SH-SY5Y (cell line): ENCODE results near the gene GMDS.

Experiments
- GATA2 ChIP-seq: IDR thresholded peaks from 2 replicates; pipeline ENCODE4 v1.6.1; 2011; ENCODE audit warnings: mild to moderate bottlenecking, low read depth, low read length
- GATA3 ChIP-seq: IDR thresholded peaks from 2 replicates; pipeline ENCODE4 v1.6.1; 2011; ENCODE audit warnings: low read depth, mild to moderate bottlenecking, low read length, moderate library complexity

The GMDS gene

GRCh38 chr6:1960486-1961142 lies 284.8 kb downstream of the GMDS start:
- TF ChIP-seq GATA3, result no peak
- TF ChIP-seq GATA2, result no peak

GRCh38 chr6:1958257-1958656 lies 287.1 kb downstream of the GMDS start:
- TF ChIP-seq GATA3, result no peak
- no peak for TF ChIP-seq GATA2

- no peak for TF ChIP-seq GATA3
- TF ChIP-seq GATA2, result no peak
Observed at GRCh38 chr6:1957746-1958145, 287.7 kb downstream of the GMDS start.

GRCh38 chr6:1952740-1953360 lies 292.6 kb downstream of the GMDS start:
- TF ChIP-seq GATA3, result no peak
- TF ChIP-seq GATA2, result no peak

- TF ChIP-seq GATA2 (no peak), GATA3 (no peak)
Observed at GRCh38 chr6:1950631-1951030, 294.8 kb downstream of the GMDS start.

- TF ChIP-seq GATA3, result no peak
- no peak for TF ChIP-seq GATA2
Observed at GRCh38 chr6:1949538-1949937, 295.9 kb downstream of the GMDS start.

- TF ChIP-seq GATA2 (no peak), GATA3 (no peak)
Observed at GRCh38 chr6:1947922-1948321, 297.5 kb downstream of the GMDS start.

- TF ChIP-seq GATA2 (no peak), GATA3 (no peak)
Observed at GRCh38 chr6:1946583-1946982, 298.8 kb downstream of the GMDS start.

- no peak for TF ChIP-seq GATA3
- no peak for TF ChIP-seq GATA2
Observed at GRCh38 chr6:1945235-1945832, 300.1 kb downstream of the GMDS start.

- no peak for TF ChIP-seq GATA3
- no peak for TF ChIP-seq GATA2
Observed at GRCh38 chr6:1942834-1943233, 302.6 kb downstream of the GMDS start.

GRCh38 chr6:1941534-1941933 lies 303.9 kb downstream of the GMDS start:
- TF ChIP-seq GATA3 (no peak), GATA2 (no peak)

GRCh38 chr6:1940381-1940780 lies 305.0 kb downstream of the GMDS start:
- TF ChIP-seq GATA2 (no peak), GATA3 (no peak)

- TF ChIP-seq GATA3 (no peak), GATA2 (no peak)
Observed at GRCh38 chr6:1933292-1933691, 312.1 kb downstream of the GMDS start.

GRCh38 chr6:1931817-1932216 lies 313.6 kb downstream of the GMDS start:
- no peak for TF ChIP-seq GATA3
- no peak for TF ChIP-seq GATA2

- TF ChIP-seq GATA2, result no peak
- TF ChIP-seq GATA3, result no peak
Observed at GRCh38 chr6:1930356-1930755, 315.0 kb downstream of the GMDS start.
